ENCODE results near the gene FAM136A. TPM values are rescaled to one million over a fixed set of nuclear protein-coding genes. Genes with fewer than 3 reads are reported as not detected.
A peak's percentile ranks its signal among the peaks of the same experiment; 100 is the strongest.

The FAM136A gene
- polyA plus RNA-seq, 1 of the 3 experiments (the other 2 are of a cell fraction), result 43.3 TPM

- no peak for DNase-seq
- ChIA-PET POLR2A (interaction anchor here (1.1 kb wide), 1 partner anchor 313 kb away, joined by 4 read pairs; no protein-coding TSS in a partner anchor), CTCF (interaction anchor here (0.6 to 9.2 kb wide), 48 partner anchors 8 to 567 kb away, joined by 3 to 134 read pairs (median 4); partner anchors contain the start of genes ADD2, CLEC4F, FIGLA and PCYOX1)
- no peak overlapping the region for H3K4me2 ChIP-seq
- peaks cover 16% of the 10 kb centered on the region; the same call in 1 of the 2 replicates for H3K79me2 ChIP-seq (ENCODE audit: insufficient read depth)
- H3K27me3 ChIP-seq (ENCODE audit: insufficient read depth), result no peaks in the 10 kb centered on the region; the same call in 1 of the 2 replicates
- H3K4me1 ChIP-seq (ENCODE audit: control insufficient read depth in 1 of 2, insufficient read depth in 2 of 2, low read depth in 1 of 2, low read length in 1 of 2), result peaks cover 6 to 9% of the 10 kb centered on the region in 2 experiments; a peak in 1 of 4 replicates
- 0 out of 2 replicates have a peak overlapping the region, but pooled peaks have one; percentile 41 for H2AFZ ChIP-seq (ENCODE audit: low read depth)
- H3K4me3 ChIP-seq (ENCODE audit: low read depth in 2 of 2, low read length in 1 of 2), result no peak overlapping the region
- no peaks in the 10 kb centered on the region for H4K20me1 ChIP-seq (ENCODE audit: insufficient read depth)
- no peak overlapping the region for H3K9ac ChIP-seq
- TF ChIP-seq FOSL2 (IDR thresholded peaks at IDR 0.05; ENCODE audit: borderline replicate concordance, low read depth), result no peak
- TF ChIP-seq MXI1 (IDR thresholded peaks at IDR 0.05; ENCODE audit: low read depth, low read length), result no peak
- TF ChIP-seq JUND (IDR thresholded peaks at IDR 0.05), result no peak
- TF ChIP-seq POLR2AphosphoS5 (IDR thresholded peaks at IDR 0.05; ENCODE audit: low read depth, low read length), result no peak
- TF ChIP-seq PBX3 (IDR thresholded peaks at IDR 0.05), result no peak
- no peak for TF ChIP-seq YY1 (IDR thresholded peaks at IDR 0.05; ENCODE audit: low read depth)
- no peak for TF ChIP-seq TCF12 (IDR thresholded peaks at IDR 0.05)
- no peak for TF ChIP-seq GATA2 (CRISPR knock-in tag; IDR thresholded peaks at IDR 0.05)
- TF ChIP-seq RFX5 (IDR thresholded peaks at IDR 0.05; ENCODE audit: low read length), result no peak
- no peak for TF ChIP-seq TEAD4 (IDR thresholded peaks at IDR 0.05; ENCODE audit: borderline replicate concordance, insufficient read depth)
- no peak for TF ChIP-seq REST (IDR thresholded peaks at IDR 0.05; ENCODE audit: low read depth, low read length)
- no peak for TF ChIP-seq ZBTB33 (IDR thresholded peaks at IDR 0.05; ENCODE audit: borderline replicate concordance, low read depth)
- TF ChIP-seq SIN3A (IDR thresholded peaks at IDR 0.05; ENCODE audit: borderline replicate concordance, low read depth, low read length), result no peak
- no peaks in the 10 kb centered on the region for H3K9me3 ChIP-seq
- no peaks in the 10 kb centered on the region for H3K9me2 ChIP-seq
- H3K36me3 ChIP-seq (replicated peaks in 1 of 2; ENCODE audit: control insufficient read depth in 1 of 2, insufficient read depth in 2 of 2, low read length in 1 of 2), result peaks cover 4 to 7% of the 10 kb centered on the region in 2 experiments
- no peaks in the 10 kb centered on the region for H3F3A ChIP-seq (replicated peaks; ENCODE audit: insufficient read depth)
- no peak overlapping the region for H3K27ac ChIP-seq (ENCODE audit: low read depth in 2 of 2, low read length in 1 of 2)
- 61% methylated on average over 4 of the region's 4 CpGs for WGBS (ENCODE audit: low lambda C conversion rate)
These were observed 2.6 kb upstream of the FAM136A start for GRCh38 chr2:70304498-70304897.

Measured in SK-N-SH (cell line).